ENCODE measurements around the gene GPATCH2.
A peak's percentile ranks its signal among the peaks of the same experiment; 100 is the strongest.
"Not testable (repeated sequence)": the region's sequence is repeated elsewhere in the genome, so short reads cannot be mapped to it uniquely, and the experiment has no call there.

The GPATCH2 gene

GRCh38 chr1:217524787-217525520 lies 105.9 kb downstream of the GPATCH2 start:
- no peak for DNase-seq

DNA sequence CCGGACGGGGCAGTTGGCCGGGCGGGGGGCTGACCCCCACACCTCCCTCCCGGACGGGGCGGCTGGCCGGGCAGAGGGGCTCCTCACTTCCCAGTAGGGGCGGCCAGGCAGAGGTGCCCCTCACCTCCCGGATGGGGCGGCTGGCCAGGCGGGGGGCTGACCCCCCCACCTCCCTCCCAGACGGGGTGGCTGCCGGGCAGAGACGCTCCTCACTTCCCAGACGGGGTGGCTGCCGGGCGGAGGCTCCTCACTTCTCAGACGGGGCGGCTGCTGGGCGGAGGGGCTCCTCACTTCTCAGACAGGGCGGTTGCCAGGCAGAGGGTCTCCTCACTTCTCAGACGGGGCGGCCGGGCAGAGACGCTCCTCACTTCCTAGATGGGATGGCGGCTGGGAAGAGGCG lies 107.0 kb downstream of the GPATCH2 start:
- not testable (repeated sequence) for DNase-seq

- DNase-seq = no peak
Measured at GRCh38 chr1:217522277-217522676, 108.6 kb downstream of the GPATCH2 start.

DNA sequence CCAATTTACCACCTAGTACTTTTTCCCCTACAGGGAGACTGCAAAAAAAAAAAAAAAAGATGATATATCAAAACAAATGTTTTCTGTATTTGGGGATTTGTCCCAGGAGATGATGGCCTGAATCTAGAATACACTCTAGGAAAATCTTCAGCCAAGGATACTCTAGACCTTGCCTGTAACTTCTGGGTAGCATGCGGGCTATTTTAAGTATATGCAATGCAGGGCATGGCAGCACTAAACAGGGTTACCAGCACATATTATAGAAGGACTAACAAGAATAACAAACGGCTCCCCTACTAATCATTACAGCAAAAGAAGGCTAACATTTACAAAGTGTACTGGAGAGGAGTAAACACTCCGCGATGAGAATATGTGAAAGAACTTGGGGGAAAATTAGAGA lies 109.6 kb downstream of the GPATCH2 start:
- no peak for DNase-seq

- DNase-seq = no peak
Measured at GRCh38 chr1:217506878-217507277, 124.0 kb downstream of the GPATCH2 start.

DNA sequence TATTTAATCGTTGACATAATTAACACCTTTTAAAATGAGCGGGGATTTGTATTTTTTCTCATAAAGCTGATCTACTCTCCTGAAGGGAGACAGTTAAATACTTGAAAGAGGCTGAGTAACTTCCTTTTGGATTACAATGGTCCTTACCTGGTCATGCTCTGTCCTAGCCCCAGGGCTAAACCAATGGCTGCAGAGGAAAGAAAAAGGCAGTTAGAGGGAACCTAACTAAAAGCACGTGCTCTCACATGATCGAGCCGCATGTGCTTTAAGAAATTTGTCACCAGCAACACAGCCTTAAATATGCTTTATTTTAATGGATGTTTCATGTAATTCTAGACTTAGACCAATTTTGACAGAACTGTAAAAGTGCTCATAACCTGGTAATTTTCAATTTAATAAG lies 132.7 kb downstream of the GPATCH2 start:
- no peak for DNase-seq

DNA sequence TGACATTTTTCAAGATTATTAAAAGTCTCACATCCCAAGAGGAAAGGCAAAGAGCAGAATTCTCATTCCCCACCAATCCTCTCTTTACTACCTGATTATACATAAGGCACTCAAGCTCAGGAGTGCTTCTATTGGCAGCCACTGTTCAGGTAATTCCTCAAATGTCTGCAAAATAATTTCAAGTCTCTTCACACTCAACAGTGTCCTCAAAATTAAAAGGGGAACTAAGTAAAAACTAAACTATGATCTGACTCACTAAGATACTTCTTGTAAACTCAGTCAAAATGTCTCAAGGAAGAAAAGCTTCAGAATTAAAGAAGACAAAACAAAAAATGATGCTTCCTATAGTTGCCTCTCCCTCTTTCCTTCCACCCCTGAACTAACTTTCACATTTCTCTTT lies 135.6 kb downstream of the GPATCH2 start:
- no peak for DNase-seq

GRCh38 chr1:217494767-217495166 lies 136.1 kb downstream of the GPATCH2 start:
- DNase-seq = no peak

DNA sequence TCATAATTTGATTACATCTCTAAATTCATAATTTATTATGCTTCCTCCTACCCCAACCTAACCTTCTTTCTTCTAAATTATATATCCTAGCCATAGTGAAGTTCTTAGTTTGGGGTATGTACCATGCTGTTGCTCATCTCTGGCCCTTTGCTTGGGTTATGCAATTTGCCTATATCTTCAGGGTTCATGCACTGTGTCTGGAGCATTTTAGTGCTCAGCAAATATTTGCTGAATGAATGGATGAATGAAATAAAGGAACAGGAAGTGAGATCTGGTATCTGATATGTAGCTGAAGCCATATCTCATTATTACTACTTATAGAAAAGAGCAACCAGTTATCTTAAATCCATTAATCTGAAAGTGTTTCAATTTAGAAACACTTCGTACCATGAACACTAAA lies 137.6 kb downstream of the GPATCH2 start:
- DNase-seq = no peak

GRCh38 chr1:217484871-217485270 lies 146.0 kb downstream of the GPATCH2 start:
- DNase-seq = no peak

DNA sequence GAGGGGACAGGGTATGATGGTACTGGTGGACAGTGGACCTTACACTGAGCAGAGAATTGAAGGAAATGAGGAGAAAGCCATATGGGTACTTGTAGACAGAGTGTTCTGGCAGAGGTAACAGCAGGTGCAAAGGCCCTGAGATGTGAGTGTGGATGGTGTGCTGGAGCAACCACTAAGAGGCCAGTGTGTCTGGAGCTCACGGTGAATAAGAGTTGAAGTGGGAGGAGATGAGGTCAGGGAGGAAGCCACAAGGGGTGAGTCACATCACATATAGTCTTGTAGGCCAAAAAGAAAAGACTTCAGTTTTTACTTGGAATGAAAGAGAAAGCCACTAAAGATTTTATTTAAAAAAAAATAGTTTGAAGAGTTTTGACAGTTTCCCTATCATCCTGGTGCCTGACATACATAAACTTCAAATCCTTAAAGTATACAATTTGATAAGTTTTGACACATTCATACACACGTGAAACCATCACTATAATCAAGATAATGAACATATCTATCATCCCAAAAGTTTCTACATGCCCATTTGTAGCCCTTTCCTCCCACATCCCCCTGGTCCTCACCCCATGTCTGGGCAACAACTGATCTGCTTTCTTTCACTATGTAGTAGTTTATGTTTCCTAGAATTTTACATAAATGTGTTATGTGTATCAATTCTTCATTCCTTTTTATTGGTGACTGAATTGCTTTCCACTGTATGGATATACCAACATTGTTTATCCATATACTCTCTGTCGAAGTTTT lies 148.4 kb downstream of the GPATCH2 start:
- peak in 1 of 2 donors; percentile 33 for DNase-seq

- DNase-seq = no peak
Measured at GRCh38 chr1:217478450-217478849, 152.4 kb downstream of the GPATCH2 start.

DNA sequence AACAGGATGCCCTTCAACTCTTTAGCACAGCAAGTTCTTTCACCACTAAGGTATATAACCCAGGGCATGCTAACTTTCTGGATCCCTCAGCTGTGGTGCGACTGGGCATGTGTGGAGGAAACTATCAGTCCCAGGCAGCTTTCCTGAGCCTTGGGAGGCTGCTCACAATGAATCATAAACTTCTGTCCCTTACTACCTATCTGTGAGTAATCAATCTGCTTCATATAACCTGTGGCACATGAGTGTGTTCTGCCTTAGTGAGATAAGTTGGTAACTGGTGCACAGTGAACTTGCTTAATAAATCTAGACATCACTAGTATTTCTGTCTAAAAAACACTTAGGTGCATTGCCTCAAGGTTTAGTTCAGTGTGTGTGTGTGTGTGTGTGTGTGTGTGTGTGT lies 158.0 kb downstream of the GPATCH2 start:
- DNase-seq = no peak

GRCh38 chr1:217471403-217471802 lies 159.5 kb downstream of the GPATCH2 start:
- DNase-seq = no peak

- DNase-seq = no peak
Measured at GRCh38 chr1:217469983-217470382, 160.9 kb downstream of the GPATCH2 start.

DNA sequence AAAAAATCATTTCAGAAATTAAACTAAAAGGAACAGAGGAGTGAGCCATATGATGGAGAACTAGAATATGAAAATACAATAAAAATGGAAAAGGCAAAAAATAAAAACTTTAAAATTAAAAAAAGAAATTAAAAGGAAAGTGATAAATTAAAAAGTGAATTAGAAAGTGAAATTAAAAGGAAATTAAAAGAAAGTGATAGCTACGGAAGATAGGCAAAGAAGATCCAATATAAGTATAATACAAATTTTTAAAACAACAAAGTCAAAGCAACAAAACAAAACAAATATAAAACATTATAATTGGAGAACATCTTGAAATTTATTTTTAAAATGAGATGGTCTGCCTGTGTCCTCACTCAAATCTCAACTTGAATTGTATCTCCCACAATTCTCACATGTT lies 165.8 kb downstream of the GPATCH2 start:
- DNase-seq = no peak

GRCh38 chr1:217462666-217463065 lies 168.2 kb downstream of the GPATCH2 start:
- DNase-seq = no peak

DNA sequence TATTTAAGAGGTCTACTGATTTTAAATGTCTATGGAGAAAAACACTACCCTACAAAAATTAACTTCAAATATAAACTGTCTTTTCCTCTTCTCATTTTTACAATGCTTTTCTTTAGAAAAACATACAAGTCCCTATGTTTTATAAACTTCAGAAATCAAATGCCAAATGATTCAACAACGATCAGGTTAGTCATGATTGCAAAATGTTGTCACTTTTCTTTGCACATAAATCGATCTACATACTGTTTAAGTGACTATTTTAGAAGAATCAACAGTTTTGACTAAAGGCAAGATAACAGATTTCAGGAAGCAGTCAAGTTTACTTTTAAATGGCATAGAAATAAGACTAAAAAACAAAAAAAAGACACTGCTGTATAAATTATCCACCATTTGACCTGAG lies 168.7 kb downstream of the GPATCH2 start:
- DNase-seq = no peak

- DNase-seq = no peak
Measured at GRCh38 chr1:217457016-217457415, 173.9 kb downstream of the GPATCH2 start.

- DNase-seq = no peak
Measured at GRCh38 chr1:217456261-217456660, 174.6 kb downstream of the GPATCH2 start.

DNA sequence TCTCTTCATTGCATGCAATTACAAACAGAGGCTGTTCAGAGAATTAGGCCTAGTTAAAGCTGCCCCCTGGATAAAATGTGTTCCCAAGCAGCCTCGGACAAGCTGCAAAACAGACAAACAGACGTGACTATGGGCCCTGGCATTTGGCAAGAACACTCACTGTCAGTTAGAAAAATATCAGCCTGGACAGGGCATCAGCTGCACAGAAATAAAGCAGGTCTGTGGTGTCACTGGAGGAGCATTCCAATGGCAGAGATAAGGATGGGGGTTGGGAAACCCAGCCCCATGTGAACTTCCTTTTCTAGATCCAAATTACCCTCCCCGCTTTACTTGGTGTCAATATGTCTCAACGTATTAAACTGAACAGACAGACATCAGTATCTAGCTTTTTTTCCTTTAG lies 177.1 kb downstream of the GPATCH2 start:
- DNase-seq = no peak

- DNase-seq = no peak
Measured at GRCh38 chr1:217449370-217449769, 181.5 kb downstream of the GPATCH2 start.

DNA sequence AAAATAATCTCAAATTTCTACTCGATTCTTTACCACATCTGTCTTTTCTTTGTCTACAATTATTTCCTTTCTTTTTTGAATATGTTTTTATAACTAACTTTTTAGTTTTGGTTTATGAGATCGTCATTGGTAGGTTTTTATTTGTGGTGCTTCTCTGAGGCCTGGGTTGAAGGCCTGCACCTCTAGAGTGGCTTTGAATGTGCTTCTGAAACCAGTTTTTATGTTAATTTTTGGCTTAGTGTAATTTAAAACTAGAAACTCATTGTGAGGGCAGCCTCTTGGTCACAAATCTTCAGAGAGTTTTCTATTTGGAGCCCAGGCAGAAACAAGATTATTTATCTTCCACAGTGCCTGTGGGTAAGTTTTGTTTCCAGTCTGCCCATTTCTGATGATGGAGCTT lies 187.0 kb downstream of the GPATCH2 start:
- no peak for DNase-seq

DNA sequence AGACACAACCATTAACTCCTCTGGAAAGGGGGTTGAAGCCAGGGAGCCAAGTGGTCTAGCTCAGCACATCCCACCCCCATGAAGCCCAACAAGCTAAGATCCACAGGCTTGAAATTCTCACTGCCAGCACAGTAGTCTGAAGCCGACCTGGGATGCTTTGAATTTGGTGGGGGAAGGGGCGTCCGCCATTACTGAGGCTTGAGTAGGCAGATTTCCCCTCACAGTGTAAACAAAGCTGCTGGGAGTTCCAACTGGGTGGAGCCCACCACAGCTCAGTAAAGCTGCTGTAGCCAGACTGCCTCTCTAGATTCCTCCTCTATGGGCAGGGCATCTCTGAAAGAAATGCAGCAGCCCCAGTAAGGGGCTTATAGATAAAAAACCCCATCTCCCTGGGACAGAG lies 193.5 kb downstream of the GPATCH2 start:
- no peak for DNase-seq

GRCh38 chr1:217435204-217435603 lies 195.7 kb downstream of the GPATCH2 start:
- no peak for DNase-seq
